CD1c-positive myeloid dendritic cell (primary cell): ENCODE measurements around the gene THSD7B.
"Not testable (repeated sequence)": the region's sequence is repeated elsewhere in the genome, so short reads cannot be mapped to it uniquely, and the experiment has no call there.

Experiments
- DNase-seq: peaks from one replicate; pipeline ENCODE4 v3.0.0-alpha.2; 2016; ENCODE audit errors: extremely low spot score

The THSD7B gene

GRCh38 chr2:137693534-137693933 lies 928.2 kb downstream of the THSD7B start:
- no peak for DNase-seq

- DNase-seq: no peak
Observed at GRCh38 chr2:137696916-137697315, 931.6 kb downstream of the THSD7B start.

GRCh38 chr2:137700250-137700649 lies 934.9 kb downstream of the THSD7B start:
- DNase-seq: not testable (repeated sequence)

GRCh38 chr2:137700681-137701080 lies 935.3 kb downstream of the THSD7B start:
- no peak for DNase-seq

- no peak for DNase-seq
Observed at GRCh38 chr2:137705296-137705695, 940.0 kb downstream of the THSD7B start.

- DNase-seq: no peak
Observed at GRCh38 chr2:137706786-137707613, 941.7 kb downstream of the THSD7B start.

- DNase-seq: no peak
Observed at GRCh38 chr2:137708311-137708710, 943.0 kb downstream of the THSD7B start.

GRCh38 chr2:137715731-137716191 lies 950.4 kb downstream of the THSD7B start:
- DNase-seq: no peak

- no peak for DNase-seq
Observed at GRCh38 chr2:137718786-137719185, 953.4 kb downstream of the THSD7B start.

GRCh38 chr2:137721733-137722132 lies 956.4 kb downstream of the THSD7B start:
- no peak for DNase-seq

GRCh38 chr2:137724912-137725311 lies 959.6 kb downstream of the THSD7B start:
- DNase-seq: no peak
